Measurements from ENCODE around the gene EIF3B. TPM values are rescaled to one million over a fixed set of nuclear protein-coding genes. Genes with fewer than 3 reads are reported as not detected.

The EIF3B gene
- total and polyA plus RNA-seq, 9 of the 15 experiments (the other 6 are each of a cell fraction or from before 2014, with no cell fraction given): 25.9 to 494 (median 357) TPM

DNA sequence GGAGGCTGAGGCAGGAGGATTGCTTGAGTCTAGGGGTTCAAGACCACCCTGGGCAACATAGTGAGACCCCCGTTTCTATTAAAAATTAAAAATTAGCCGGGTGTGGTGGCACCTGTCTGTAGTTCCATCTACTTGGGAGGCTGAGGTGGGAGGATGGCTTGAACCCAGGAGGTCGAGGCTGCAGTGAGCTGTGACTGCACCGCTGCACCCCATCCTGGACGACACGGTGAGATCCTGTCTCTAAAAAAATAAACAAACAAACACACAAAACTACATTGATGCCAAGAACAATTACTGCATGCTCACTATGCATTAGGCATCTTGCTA, 48.0 kb downstream of the EIF3B start (continued):
- peak; percentile 49; the same call in 1 of the 2 replicates for TF ChIP-seq ZNF407 (IDR thresholded peaks at IDR 0.05; ENCODE audit: low read depth)
- TF ChIP-seq NFIC (IDR thresholded peaks at IDR 0.05): no peak
- no peak for TF ChIP-seq SNIP1 (IDR thresholded peaks at IDR 0.05; ENCODE audit: low read depth)
- TF ChIP-seq POLR3A (IDR thresholded peaks at IDR 0.05; ENCODE audit: borderline replicate concordance, extremely low read depth, insufficient read depth, insufficient read length): no peak
- TF ChIP-seq TCF7L2 (IDR thresholded peaks at IDR 0.05; ENCODE audit: low read depth, low read length): no peak
- no peak for TF ChIP-seq FOXM1 (IDR thresholded peaks at IDR 0.05; ENCODE audit: low read depth)
- TF ChIP-seq FOXM1 (CRISPR knock-in tag; IDR thresholded peaks at IDR 0.05; ENCODE audit: low read depth): no peak
- TF ChIP-seq, protein P1, sequence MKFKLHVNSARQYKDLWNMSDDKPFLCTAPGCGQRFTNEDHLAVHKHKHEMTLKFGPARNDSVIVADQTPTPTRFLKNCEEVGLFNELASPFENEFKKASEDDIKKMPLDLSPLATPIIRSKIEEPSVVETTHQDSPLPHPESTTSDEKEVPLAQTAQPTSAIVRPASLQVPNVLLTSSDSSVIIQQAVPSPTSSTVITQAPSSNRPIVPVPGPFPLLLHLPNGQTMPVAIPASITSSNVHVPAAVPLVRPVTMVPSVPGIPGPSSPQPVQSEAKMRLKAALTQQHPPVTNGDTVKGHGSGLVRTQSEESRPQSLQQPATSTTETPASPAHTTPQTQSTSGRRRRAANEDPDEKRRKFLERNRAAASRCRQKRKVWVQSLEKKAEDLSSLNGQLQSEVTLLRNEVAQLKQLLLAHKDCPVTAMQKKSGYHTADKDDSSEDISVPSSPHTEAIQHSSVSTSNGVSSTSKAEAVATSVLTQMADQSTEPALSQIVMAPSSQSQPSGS (CRISPR knock-in tag; IDR thresholded peaks at IDR 0.05): no peak

All from K562 (cell line).